ENCODE data around the gene CNPY1. TPM values are rescaled to one million over a fixed set of nuclear protein-coding genes. Genes with fewer than 3 reads are reported as not detected.

CNPY1 gene
- total and polyA plus RNA-seq, 2 of the 8 experiments (the other 6 are each of a cell fraction or from before 2014, with no cell fraction given): not detected

GRCh38 chr7:155461631-155462030, 84.7 kb downstream of the CNPY1 start:
- Histone ChIP-seq H3K79me1 (ENCODE audit: low read depth, low read length) (no peaks in the 10 kb centered on the region), H3K14ac (ENCODE audit: insufficient read length) (no peak overlapping the region), H4K8ac (ENCODE audit: extremely low read depth, insufficient read depth, low read length) (no peak overlapping the region), H3K23me2 (ENCODE audit: low read depth, low read length) (no peaks in the 10 kb centered on the region; the same call in 1 of the 2 replicates), H3K79me2 (ENCODE audit: control insufficient read depth in 1 of 2, insufficient read depth in 2 of 2, low read length in 2 of 2) (no peaks in the 10 kb centered on the region), H3K4ac (replicated peaks; ENCODE audit: insufficient read length, low read depth, low read length) (no peak overlapping the region), H2AK5ac (ENCODE audit: low read depth, low read length) (peak overlapping the region; percentile 60; the same call in 1 of the 2 replicates), H2BK12ac (ENCODE audit: low read depth, low read length) (peak overlapping the region; percentile 89; the same call in 1 of the 2 replicates), H4K5ac (ENCODE audit: insufficient read length, low read depth, low read length) (no peak overlapping the region), H3K4me2 (ENCODE audit: insufficient read depth in 1 of 2, low read depth in 2 of 2, low read length in 2 of 2) (no peak overlapping the region), H3K27ac (ENCODE audit: low read depth, low read length) (no peak overlapping the region), H3K4me3 (ENCODE audit: extremely low read depth in 1 of 4, insufficient read depth in 2 of 4, low read depth in 3 of 4, low read length in 4 of 4) (no peak overlapping the region), H3K18ac (ENCODE audit: extremely low read depth, low read length) (no peak overlapping the region), H3K56ac (replicated peaks; ENCODE audit: insufficient read length, low read depth, low read length) (no peak overlapping the region), H3K4me1 (replicated peaks in 1 of 4; ENCODE audit: control insufficient read depth in 3 of 4, insufficient read depth in 4 of 4, low read length in 3 of 4) (peaks cover 0 to 16% (median 11%) of the 10 kb centered on the region in 4 experiments; a peak in 5 of 7 replicates), H2BK120ac (replicated peaks; ENCODE audit: low read depth, low read length) (no peak overlapping the region), H3K27me3 (replicated peaks in 1 of 4; ENCODE audit: control insufficient read depth in 3 of 4, extremely low read depth in 1 of 4, insufficient read depth in 3 of 4, low read length in 3 of 4) (peaks cover 96 to 98% (median 97%) of the 10 kb centered on the region in 4 experiments), H3K36me3 (ENCODE audit: control insufficient read depth in 2 of 4, insufficient read depth in 4 of 4, low read length in 3 of 4) (peaks cover 0 to 16% (median 0%) of the 10 kb centered on the region in 4 experiments; a peak in 1 of 8 replicates), H3K9me3 (ENCODE audit: insufficient read depth in 2 of 2, low read depth in 1 of 2, low read length in 1 of 2) (no peaks in the 10 kb centered on the region; a peak in 1 of 4 replicates), H3K23ac (ENCODE audit: insufficient read length) (no peak overlapping the region), H2BK5ac (ENCODE audit: low read depth, low read length) (no peak overlapping the region), H4K20me1 (replicated peaks in 1 of 2; ENCODE audit: control insufficient read depth in 1 of 2, insufficient read depth in 2 of 2, low read length in 2 of 2) (peaks cover 29 to 48% of the 10 kb centered on the region in 2 experiments), H2AFZ (ENCODE audit: low read length) (no peak overlapping the region), H3K9ac (replicated peaks in 1 of 4; ENCODE audit: extremely low read depth in 1 of 4, low read depth in 3 of 4, low read length in 3 of 4) (no peak overlapping the region), H4K91ac (replicated peaks; ENCODE audit: insufficient read length, low read length) (no peak overlapping the region), H2BK20ac (ENCODE audit: low read length) (no peak overlapping the region), H2BK15ac (ENCODE audit: low read length) (0 out of 2 replicates have a peak overlapping the region, but pooled peaks have one; percentile 19)
- ChIA-PET POLR2A (ENCODE audit: partially characterized antibody) (interaction anchor here (2.5 kb wide), 1 partner anchor 11 kb away, joined by 9 read pairs; no protein-coding TSS in a partner anchor), CTCF (ENCODE audit: partially characterized antibody) (interaction anchor here (0.9 to 1.7 kb wide), 3 partner anchors 11 to 73 kb away, joined by 3 to 4 read pairs (median 3); no protein-coding TSS in a partner anchor)
- FAIRE-seq (no peak), DNase-seq (ENCODE audit: low read depth in 1 of 2, low spot score in 2 of 2) (peak in 1 of 2 experiments; percentile 55)
- 4% methylated on average over 3 of the region's 3 CpGs; no CpG with 5 or more reads in 1 of the 2 experiments for WGBS, 2 experiments (ENCODE audit: extremely low coverage in 1 of 2, insufficient coverage in 1 of 2, insufficient read length in 1 of 2, insufficient replicate concordance in 2 of 2, low coverage in 1 of 2, low lambda C conversion rate in 2 of 2, missing lambda C conversion rate in 1 of 2)
- TF ChIP-seq POU5F1 (IDR thresholded peaks at IDR 0.05; ENCODE audit: low read depth, low read length): no peak
- no peak for TF ChIP-seq TAF1 (IDR thresholded peaks at IDR 0.05; ENCODE audit: low read depth, low read length)
- TF ChIP-seq BRCA1 (IDR thresholded peaks at IDR 0.05; ENCODE audit: low read depth, low read length): no peak
- TF ChIP-seq SIRT6 (IDR thresholded peaks at IDR 0.05; ENCODE audit: low read length): no peak
- TF ChIP-seq SIN3A (conservative IDR thresholded peaks at IDR 0.05 in 1 of 2, IDR thresholded peaks at IDR 0.05 in 1 of 2; ENCODE audit: low read depth in 1 of 2, low read length in 2 of 2): no peak
- TF ChIP-seq GABPA (IDR thresholded peaks at IDR 0.05; ENCODE audit: borderline replicate concordance, insufficient read depth, low read length): no peak
- no peak for TF ChIP-seq SP1 (IDR thresholded peaks at IDR 0.05; ENCODE audit: low read depth, low read length)
- no peak for TF ChIP-seq PHF8 (conservative IDR thresholded peaks at IDR 0.05; ENCODE audit: low read depth, low read length)
- no peak for TF ChIP-seq FOSL1 (IDR thresholded peaks at IDR 0.05; ENCODE audit: insufficient read depth, low read depth, low read length)
- TF ChIP-seq TEAD4 (IDR thresholded peaks at IDR 0.05; ENCODE audit: low read depth, low read length): no peak
- TF ChIP-seq KDM5A (IDR thresholded peaks at IDR 0.05; ENCODE audit: low read length): no peak
- TF ChIP-seq KDM1A (IDR thresholded peaks at IDR 0.05; ENCODE audit: borderline replicate concordance, low read length): no peak
- no peak for TF ChIP-seq SIX5 (IDR thresholded peaks at IDR 0.05; ENCODE audit: low read depth, low read length)
- no peak for TF ChIP-seq SAP30 (IDR thresholded peaks at IDR 0.05; ENCODE audit: insufficient read depth, insufficient replicate concordance, low read length)

All from H1 (cell line).